Measurements from ENCODE around the gene SLC2A14.
"Not testable (repeated sequence)": the region's sequence is repeated elsewhere in the genome, so short reads cannot be mapped to it uniquely, and the experiment has no call there.

The SLC2A14 gene

GRCh38 chr12:7843583-7843982 lies 29.1 kb downstream of the SLC2A14 start:
- not testable (repeated sequence) for H3K4me2 ChIP-seq (ENCODE audit: low read length); H3K36me3 ChIP-seq (ENCODE audit: insufficient read depth, low read length); H3K9me3 ChIP-seq (replicated peaks; ENCODE audit: low read length); H3K9ac ChIP-seq (ENCODE audit: low read depth, low read length); H3K4me1 ChIP-seq (ENCODE audit: control insufficient read depth, insufficient read depth, low read length); H3K27me3 ChIP-seq (ENCODE audit: control insufficient read depth, insufficient read depth, low read length); H3K4me3 ChIP-seq (ENCODE audit: low read length)

GRCh38 chr12:7843149-7843548 lies 29.6 kb downstream of the SLC2A14 start:
- not testable (repeated sequence) for H3K27me3 ChIP-seq (ENCODE audit: control insufficient read depth, insufficient read depth, low read length); H3K36me3 ChIP-seq (ENCODE audit: insufficient read depth, low read length); H3K9me3 ChIP-seq (replicated peaks; ENCODE audit: low read length); H3K4me1 ChIP-seq (ENCODE audit: control insufficient read depth, insufficient read depth, low read length); H3K4me2 ChIP-seq (ENCODE audit: low read length); H3K4me3 ChIP-seq (ENCODE audit: low read length); H3K9ac ChIP-seq (ENCODE audit: low read depth, low read length)

GRCh38 chr12:7842444-7842843 lies 30.3 kb downstream of the SLC2A14 start:
- not testable (repeated sequence) for H3K27me3 ChIP-seq (ENCODE audit: control insufficient read depth, insufficient read depth, low read length); H3K4me2 ChIP-seq (ENCODE audit: low read length); H3K4me3 ChIP-seq (ENCODE audit: low read length); H3K9ac ChIP-seq (ENCODE audit: low read depth, low read length); H3K36me3 ChIP-seq (ENCODE audit: insufficient read depth, low read length); H3K9me3 ChIP-seq (replicated peaks; ENCODE audit: low read length); H3K4me1 ChIP-seq (ENCODE audit: control insufficient read depth, insufficient read depth, low read length)

GRCh38 chr12:7839848-7840247 lies 32.9 kb downstream of the SLC2A14 start:
- not testable (repeated sequence) for H3K27me3 ChIP-seq (ENCODE audit: control insufficient read depth, insufficient read depth, low read length); H3K9me3 ChIP-seq (replicated peaks; ENCODE audit: low read length); H3K36me3 ChIP-seq (ENCODE audit: insufficient read depth, low read length); H3K4me1 ChIP-seq (ENCODE audit: control insufficient read depth, insufficient read depth, low read length); H3K9ac ChIP-seq (ENCODE audit: low read depth, low read length); H3K4me2 ChIP-seq (ENCODE audit: low read length); H3K4me3 ChIP-seq (ENCODE audit: low read length)

GRCh38 chr12:7839226-7839625 lies 33.5 kb downstream of the SLC2A14 start:
- not testable (repeated sequence) for H3K36me3 ChIP-seq (ENCODE audit: insufficient read depth, low read length); H3K4me3 ChIP-seq (ENCODE audit: low read length); H3K9me3 ChIP-seq (replicated peaks; ENCODE audit: low read length); H3K27me3 ChIP-seq (ENCODE audit: control insufficient read depth, insufficient read depth, low read length); H3K9ac ChIP-seq (ENCODE audit: low read depth, low read length); H3K4me1 ChIP-seq (ENCODE audit: control insufficient read depth, insufficient read depth, low read length); H3K4me2 ChIP-seq (ENCODE audit: low read length)

- Histone ChIP-seq H3K36me3 (ENCODE audit: insufficient read depth, low read length) (no peaks in the 10 kb centered on the region), H3K4me2 (ENCODE audit: low read length) (no peak overlapping the region), H3K27me3 (ENCODE audit: control insufficient read depth, insufficient read depth, low read length) (no peaks in the 10 kb centered on the region), H3K4me3 (ENCODE audit: low read length) (no peak overlapping the region), H3K9ac (ENCODE audit: low read depth, low read length) (no peak overlapping the region), H3K9me3 (replicated peaks; ENCODE audit: low read length) (no peaks in the 10 kb centered on the region), H3K4me1 (ENCODE audit: control insufficient read depth, insufficient read depth, low read length) (no peaks in the 10 kb centered on the region)
These were observed 35.3 kb downstream of the SLC2A14 start for GRCh38 chr12:7837366-7837765.

GRCh38 chr12:7835766-7836165 lies 36.9 kb downstream of the SLC2A14 start:
- Histone ChIP-seq H3K4me1 (ENCODE audit: control insufficient read depth, insufficient read depth, low read length) (no peaks in the 10 kb centered on the region), H3K4me3 (ENCODE audit: low read length) (no peak overlapping the region), H3K9ac (ENCODE audit: low read depth, low read length) (no peak overlapping the region), H3K9me3 (replicated peaks; ENCODE audit: low read length) (no peaks in the 10 kb centered on the region), H3K36me3 (ENCODE audit: insufficient read depth, low read length) (no peaks in the 10 kb centered on the region), H3K4me2 (ENCODE audit: low read length) (no peak overlapping the region), H3K27me3 (ENCODE audit: control insufficient read depth, insufficient read depth, low read length) (no peaks in the 10 kb centered on the region)

- no peak overlapping the region for H3K4me2 ChIP-seq (ENCODE audit: low read length)
- H3K4me1 ChIP-seq (ENCODE audit: control insufficient read depth, insufficient read depth, low read length): no peaks in the 10 kb centered on the region
- H3K9ac ChIP-seq (ENCODE audit: low read depth, low read length): no peak overlapping the region
These were observed 37.6 kb downstream of the SLC2A14 start for GRCh38 chr12:7835116-7835515.

GRCh38 chr12:7834701-7835100 lies 38.0 kb downstream of the SLC2A14 start:
- no peak overlapping the region for H3K4me3 ChIP-seq (ENCODE audit: low read length)
- no peak overlapping the region for H3K9ac ChIP-seq (ENCODE audit: low read depth, low read length)
- H3K27me3 ChIP-seq (ENCODE audit: control insufficient read depth, insufficient read depth, low read length): no peaks in the 10 kb centered on the region
- H3K4me1 ChIP-seq (ENCODE audit: control insufficient read depth, insufficient read depth, low read length): no peaks in the 10 kb centered on the region
- H3K36me3 ChIP-seq (ENCODE audit: insufficient read depth, low read length): no peaks in the 10 kb centered on the region
- H3K4me2 ChIP-seq (ENCODE audit: low read length): no peak overlapping the region
- no peaks in the 10 kb centered on the region for H3K9me3 ChIP-seq (replicated peaks; ENCODE audit: low read length)

More at GRCh38 chr12:7835116-7835515, 37.6 kb downstream of the SLC2A14 start:
- no peaks in the 10 kb centered on the region for H3K36me3 ChIP-seq (ENCODE audit: insufficient read depth, low read length)
- H3K9me3 ChIP-seq (replicated peaks; ENCODE audit: low read length): no peaks in the 10 kb centered on the region
- H3K27me3 ChIP-seq (ENCODE audit: control insufficient read depth, insufficient read depth, low read length): no peaks in the 10 kb centered on the region
- no peak overlapping the region for H3K4me3 ChIP-seq (ENCODE audit: low read length)

- H3K9me3 ChIP-seq (replicated peaks; ENCODE audit: low read length): no peaks in the 10 kb centered on the region
- no peak overlapping the region for H3K4me2 ChIP-seq (ENCODE audit: low read length)
- H3K4me3 ChIP-seq (ENCODE audit: low read length): no peak overlapping the region
- no peak overlapping the region for H3K9ac ChIP-seq (ENCODE audit: low read depth, low read length)
- no peaks in the 10 kb centered on the region for H3K4me1 ChIP-seq (ENCODE audit: control insufficient read depth, insufficient read depth, low read length)
- no peaks in the 10 kb centered on the region for H3K27me3 ChIP-seq (ENCODE audit: control insufficient read depth, insufficient read depth, low read length)
- H3K36me3 ChIP-seq (ENCODE audit: insufficient read depth, low read length): no peaks in the 10 kb centered on the region
These were observed 38.9 kb downstream of the SLC2A14 start for GRCh38 chr12:7833831-7834230.

GRCh38 chr12:7833201-7833600 lies 39.5 kb downstream of the SLC2A14 start:
- H3K4me1 ChIP-seq (ENCODE audit: control insufficient read depth, insufficient read depth, low read length); H3K4me2 ChIP-seq (ENCODE audit: low read length); H3K9me3 ChIP-seq (replicated peaks; ENCODE audit: low read length); H3K27me3 ChIP-seq (ENCODE audit: control insufficient read depth, insufficient read depth, low read length); H3K4me3 ChIP-seq (ENCODE audit: low read length); H3K36me3 ChIP-seq (ENCODE audit: insufficient read depth, low read length); H3K9ac ChIP-seq (ENCODE audit: low read depth, low read length): not testable (repeated sequence)

- H3K36me3 ChIP-seq (ENCODE audit: insufficient read depth, low read length): no peaks in the 10 kb centered on the region
- H3K9ac ChIP-seq (ENCODE audit: low read depth, low read length): no peak overlapping the region
- no peaks in the 10 kb centered on the region for H3K4me1 ChIP-seq (ENCODE audit: control insufficient read depth, insufficient read depth, low read length)
- H3K9me3 ChIP-seq (replicated peaks; ENCODE audit: low read length): no peaks in the 10 kb centered on the region
- H3K4me2 ChIP-seq (ENCODE audit: low read length): no peak overlapping the region
- H3K4me3 ChIP-seq (ENCODE audit: low read length): no peak overlapping the region
- H3K27me3 ChIP-seq (ENCODE audit: control insufficient read depth, insufficient read depth, low read length): no peaks in the 10 kb centered on the region
These were observed 40.5 kb downstream of the SLC2A14 start for GRCh38 chr12:7832059-7832696.
